Measurements from ENCODE around the gene TCP11. TPM values are rescaled to one million over a fixed set of nuclear protein-coding genes. Genes with fewer than 3 reads are reported as not detected.

Gene TCP11
- total RNA-seq, 1 donor from 2014 or later: not detected

DNA sequence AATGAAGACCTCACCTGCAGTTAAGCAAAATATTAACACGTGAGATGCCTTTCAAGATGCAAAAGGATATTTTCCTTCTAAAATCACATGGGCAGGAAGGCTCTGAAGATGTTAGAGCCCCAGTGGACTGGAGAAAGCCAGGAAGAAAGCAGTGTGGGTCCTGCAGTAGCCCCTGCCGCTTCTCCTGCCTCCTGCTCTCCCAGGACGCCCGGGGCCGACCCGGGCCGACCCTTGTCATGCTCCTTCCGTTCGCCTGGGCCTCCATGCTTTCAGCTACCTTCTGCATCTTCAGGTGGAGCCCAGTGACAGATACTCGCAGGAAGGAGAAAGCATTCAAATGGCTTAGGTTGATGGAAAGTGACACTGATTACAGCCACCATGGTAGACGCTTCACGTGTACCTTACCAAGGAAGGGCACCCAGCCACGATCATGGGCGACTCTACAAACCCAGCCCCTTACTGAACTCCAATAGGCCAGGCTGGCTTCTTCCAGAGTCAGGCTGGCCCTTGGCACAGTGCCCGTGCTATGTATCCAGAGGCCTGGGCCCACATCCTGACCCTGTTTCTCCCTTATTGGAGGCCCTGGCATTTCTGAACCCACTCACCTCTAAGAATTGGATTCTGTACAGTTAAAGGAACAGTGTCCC lies 69.0 kb downstream of the TCP11 start:
- Histone ChIP-seq H3K36me3 (peaks cover 0 to 8% of the 10 kb centered on the region in 2 donors), H3K4me1 (peaks cover 9% of the 10 kb centered on the region), H3K27me3 (no peaks in the 10 kb centered on the region), H3K9me3 (no peaks in the 10 kb centered on the region), H3K27ac (no peak overlapping the region), H3K4me3 (no peak overlapping the region)
- TF ChIP-seq POLR2A (IDR thresholded peaks at IDR 0.05) (no peak), POLR2AphosphoS5 (IDR thresholded peaks at IDR 0.05; ENCODE audit: insufficient read depth in 1 of 2, low read depth in 1 of 2) (no peak)
- TF ChIP-seq, protein P1, sequence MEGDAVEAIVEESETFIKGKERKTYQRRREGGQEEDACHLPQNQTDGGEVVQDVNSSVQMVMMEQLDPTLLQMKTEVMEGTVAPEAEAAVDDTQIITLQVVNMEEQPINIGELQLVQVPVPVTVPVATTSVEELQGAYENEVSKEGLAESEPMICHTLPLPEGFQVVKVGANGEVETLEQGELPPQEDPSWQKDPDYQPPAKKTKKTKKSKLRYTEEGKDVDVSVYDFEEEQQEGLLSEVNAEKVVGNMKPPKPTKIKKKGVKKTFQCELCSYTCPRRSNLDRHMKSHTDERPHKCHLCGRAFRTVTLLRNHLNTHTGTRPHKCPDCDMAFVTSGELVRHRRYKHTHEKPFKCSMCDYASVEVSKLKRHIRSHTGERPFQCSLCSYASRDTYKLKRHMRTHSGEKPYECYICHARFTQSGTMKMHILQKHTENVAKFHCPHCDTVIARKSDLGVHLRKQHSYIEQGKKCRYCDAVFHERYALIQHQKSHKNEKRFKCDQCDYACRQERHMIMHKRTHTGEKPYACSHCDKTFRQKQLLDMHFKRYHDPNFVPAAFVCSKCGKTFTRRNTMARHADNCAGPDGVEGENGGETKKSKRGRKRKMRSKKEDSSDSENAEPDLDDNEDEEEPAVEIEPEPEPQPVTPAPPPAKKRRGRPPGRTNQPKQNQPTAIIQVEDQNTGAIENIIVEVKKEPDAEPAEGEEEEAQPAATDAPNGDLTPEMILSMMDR (IDR thresholded peaks at IDR 0.05): no peak
- no peak for DNase-seq (ENCODE audit: extremely low spot score in 2 of 2)
- intact Hi-C loops (cut with DNase I): no loop called here

DNA sequence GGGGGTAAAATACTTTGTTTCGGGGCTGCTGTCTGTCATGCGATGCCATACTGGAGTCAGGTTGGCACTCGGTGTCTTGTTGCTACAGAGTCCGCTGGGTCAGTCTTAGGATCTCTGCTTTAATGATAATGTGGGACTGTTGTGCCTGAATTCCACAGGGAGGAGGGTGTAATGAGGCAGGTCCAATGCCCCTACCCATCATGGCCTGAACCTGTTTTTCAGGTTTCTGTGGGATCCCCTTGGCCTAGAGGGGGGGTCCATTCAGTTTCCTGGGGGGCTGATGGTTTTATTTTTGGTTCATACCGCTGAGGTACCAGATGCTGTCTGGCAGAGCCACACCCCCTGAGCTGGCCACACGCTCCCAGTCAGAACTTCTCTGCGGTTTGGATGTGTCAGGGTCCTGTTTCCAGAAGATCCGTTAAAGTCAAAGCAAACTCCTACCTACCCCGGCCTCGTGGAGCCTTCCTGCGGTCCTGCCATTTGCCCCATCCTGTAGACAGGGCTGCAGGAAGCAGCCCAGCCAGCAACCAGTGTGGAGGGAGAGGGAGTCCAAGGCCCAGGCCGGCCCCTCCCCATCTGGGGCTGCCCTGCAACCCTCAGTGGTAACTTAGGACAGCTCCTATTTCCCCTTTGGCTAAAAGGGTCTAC lies 69.7 kb downstream of the TCP11 start:
- H3K4me1 ChIP-seq: peaks cover 9% of the 10 kb centered on the region
- intact Hi-C loops (cut with DNase I): no loop called here
- no peak overlapping the region for H3K4me3 ChIP-seq
- no peak for TF ChIP-seq POLR2A (IDR thresholded peaks at IDR 0.05)
- TF ChIP-seq, protein P1 (IDR thresholded peaks at IDR 0.05): no peak
- no peak for TF ChIP-seq POLR2AphosphoS5 (IDR thresholded peaks at IDR 0.05; ENCODE audit: insufficient read depth in 1 of 2, low read depth in 1 of 2)
- no peaks in the 10 kb centered on the region for H3K9me3 ChIP-seq
- no peaks in the 10 kb centered on the region for H3K27me3 ChIP-seq
- peaks cover 0 to 8% of the 10 kb centered on the region in 2 donors for H3K36me3 ChIP-seq
- H3K27ac ChIP-seq: no peak overlapping the region
- no peak for DNase-seq (ENCODE audit: extremely low spot score in 2 of 2)

DNA sequence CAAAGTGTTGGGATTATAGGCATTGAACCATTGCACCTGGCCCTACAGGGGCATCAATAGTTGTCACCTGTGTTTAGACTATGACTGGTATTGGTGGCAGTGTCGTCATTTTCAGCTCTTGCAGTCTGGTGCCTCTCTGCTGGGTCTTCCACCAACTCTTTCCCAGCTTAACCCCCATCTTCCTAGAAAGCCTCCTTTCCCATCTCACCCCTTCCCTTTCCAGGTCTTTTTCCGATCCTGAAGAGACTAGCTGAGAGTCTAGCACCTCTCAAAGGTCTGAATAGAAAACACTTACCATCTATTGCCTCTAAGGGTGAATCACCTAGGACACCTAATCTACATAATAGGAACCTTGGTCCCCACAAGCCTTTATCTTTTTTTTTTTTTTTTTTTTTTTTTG lies 71.0 kb downstream of the TCP11 start:
- H3K27me3 ChIP-seq: no peaks in the 10 kb centered on the region
- H3K4me1 ChIP-seq: peaks cover 9% of the 10 kb centered on the region
- no peak for DNase-seq (ENCODE audit: extremely low spot score in 2 of 2)
- TF ChIP-seq POLR2A (IDR thresholded peaks at IDR 0.05): no peak
- no peak for TF ChIP-seq POLR2AphosphoS5 (IDR thresholded peaks at IDR 0.05; ENCODE audit: insufficient read depth in 1 of 2, low read depth in 1 of 2)
- TF ChIP-seq, protein P1 (IDR thresholded peaks at IDR 0.05): no peak
- peaks cover 0 to 8% of the 10 kb centered on the region in 2 donors for H3K36me3 ChIP-seq
- H3K9me3 ChIP-seq: no peaks in the 10 kb centered on the region
- H3K27ac ChIP-seq: no peak overlapping the region
- intact Hi-C loops (cut with DNase I): no loop called here
- H3K4me3 ChIP-seq: no peak overlapping the region

DNA sequence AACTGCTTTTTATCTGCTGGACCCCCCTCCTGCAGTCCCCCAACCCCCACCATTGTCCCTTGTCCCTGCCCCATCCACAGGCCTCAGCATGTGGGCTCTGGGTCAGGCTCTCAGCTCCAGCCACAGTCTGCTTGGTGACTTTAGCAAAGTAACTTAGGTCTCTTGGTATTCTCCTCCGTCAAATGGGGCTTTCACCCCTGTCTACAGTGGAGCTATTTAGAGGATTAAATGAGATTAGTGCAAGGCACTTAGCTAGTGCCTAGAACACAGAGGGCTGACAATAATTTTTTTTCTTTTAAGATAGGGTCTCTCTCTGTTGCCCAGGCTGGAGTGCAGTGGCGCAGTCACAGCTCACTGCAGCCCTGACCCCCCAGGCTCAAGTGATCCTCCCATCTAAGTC lies 71.9 kb downstream of the TCP11 start:
- H3K4me3 ChIP-seq: no peak overlapping the region
- no peak for DNase-seq (ENCODE audit: extremely low spot score in 2 of 2)
- TF ChIP-seq POLR2AphosphoS5 (IDR thresholded peaks at IDR 0.05; ENCODE audit: insufficient read depth in 1 of 2, low read depth in 1 of 2): no peak
- TF ChIP-seq POLR2A (IDR thresholded peaks at IDR 0.05): no peak
- TF ChIP-seq, protein P1 (IDR thresholded peaks at IDR 0.05): no peak
- H3K27me3 ChIP-seq: no peaks in the 10 kb centered on the region
- intact Hi-C loops (cut with DNase I): no loop called here
- H3K36me3 ChIP-seq: peaks cover 0 to 8% of the 10 kb centered on the region in 2 donors
- H3K4me1 ChIP-seq: peaks cover 9% of the 10 kb centered on the region
- no peaks in the 10 kb centered on the region for H3K9me3 ChIP-seq
- H3K27ac ChIP-seq: no peak overlapping the region

DNA sequence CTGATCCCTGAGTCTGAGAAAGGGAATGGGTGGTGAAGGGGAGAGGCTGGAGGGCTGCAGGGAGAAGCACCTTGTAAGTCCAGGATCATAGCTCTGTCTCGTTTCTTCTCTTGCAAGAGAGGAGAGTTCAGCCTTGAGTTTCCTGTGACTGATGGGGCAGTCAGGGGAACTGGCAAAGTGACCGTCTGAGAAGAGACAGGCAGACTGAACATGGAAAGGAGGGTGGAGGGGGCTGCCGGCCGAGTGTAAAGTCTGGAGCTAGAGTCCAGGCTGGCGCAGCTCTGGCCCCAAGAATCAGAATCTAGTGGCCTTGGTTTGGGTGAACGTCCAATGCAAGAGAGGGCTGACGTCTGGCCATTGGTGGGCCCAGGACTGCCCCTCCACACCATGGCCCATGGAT lies 72.5 kb downstream of the TCP11 start:
- no peaks in the 10 kb centered on the region for H3K27me3 ChIP-seq
- H3K4me3 ChIP-seq: no peak overlapping the region
- TF ChIP-seq POLR2AphosphoS5 (IDR thresholded peaks at IDR 0.05; ENCODE audit: insufficient read depth in 1 of 2, low read depth in 1 of 2) (no peak), POLR2A (IDR thresholded peaks at IDR 0.05) (no peak)
- TF ChIP-seq, protein P1 (IDR thresholded peaks at IDR 0.05): no peak
- intact Hi-C loops (cut with DNase I): no loop called here
- H3K9me3 ChIP-seq: no peaks in the 10 kb centered on the region
- no peak overlapping the region for H3K27ac ChIP-seq
- H3K36me3 ChIP-seq: peaks cover 0 to 6% of the 10 kb centered on the region in 2 donors
- peaks cover 9% of the 10 kb centered on the region for H3K4me1 ChIP-seq
- no peak for DNase-seq (ENCODE audit: extremely low spot score in 2 of 2)

All from vagina (tissue), 2 donors.